Heart right ventricle (tissue), 16 donors: Measurements from ENCODE around the gene DUSP3. TPM values are rescaled to one million over a fixed set of nuclear protein-coding genes. Genes with fewer than 3 reads are reported as not detected.

Experiments used
- ATAC-seq, 8 donors: fragments of 200-7000 bp; cut with Tn5 transposase; one replicate each; pipeline ENCODE4 v1.9.1; 2020; ENCODE audit warnings: mild to moderate bottlenecking in 8 of 8, moderate library complexity in 8 of 8, moderate number of reproducible peaks in 1 of 8
- DNase-seq, 2 donors: peaks; one replicate each; pipeline ENCODE4 v3.0.0-alpha.2; 2020
- H3K27ac ChIP-seq, 10 donors: fragments of 200-600 bp; sonication (generic) in 2 of 10; one replicate each; pipeline versions ENCODE4 v1.5.0 to v1.8.0; 2020 to 2022; ENCODE audit warnings: mild to moderate bottlenecking in 3 of 10
- H3K27me3 ChIP-seq, 7 donors: fragments of 200-600 bp; one replicate each; pipeline ENCODE4 v1.8.0; 2021 to 2022; ENCODE audit warnings: mild to moderate bottlenecking in 2 of 7
- H3K36me3 ChIP-seq, 9 donors: fragments of 200-600 bp; sonication (generic) in 1 of 9; one replicate each; pipeline versions ENCODE4 v1.5.0 to v1.8.0; 2020 to 2022; ENCODE audit warnings: mild to moderate bottlenecking in 2 of 9
- H3K4me1 ChIP-seq, 9 donors: fragments of 200-600 bp; sonication (generic) in 1 of 9; one replicate each; pipeline versions ENCODE4 v1.5.0 to v1.8.0; 2020 to 2022; ENCODE audit warnings: mild to moderate bottlenecking in 4 of 9
- H3K4me3 ChIP-seq, 10 donors: fragments of 200-600 bp; sonication (generic) in 2 of 10; one replicate each; pipeline versions ENCODE4 v1.5.0 to v1.8.0; 2020 to 2022; ENCODE audit warnings: mild to moderate bottlenecking in 7 of 10, moderate library complexity in 2 of 10
- H3K9me3 ChIP-seq, 11 donors: fragments of 200-600 bp in 10 of 11; sonication (generic) in 2 of 11; one replicate each; pipeline versions ENCODE4 v1.5.0 to v1.8.0; 2013 to 2022; ENCODE audit warnings: mild to moderate bottlenecking in 2 of 11, control low read depth in 1 of 11, moderate library complexity in 1 of 11
- WGBS, 2 donors: extraction: QIAGEN DNeasy Blood & Tissue Kit; methylation state at CpG; one replicate each; pipeline ENCODE4 v1.1.7; 2013; ENCODE audit warnings: inconsistent platforms in 1 of 2; 5-methylcytosine and 5-hydroxymethylcytosine counted together
- intact Hi-C, 10 donors: fragments of 100-400 bp; cut with DNase I; formaldehyde crosslinking; loops; one replicate each; pipeline versions ENCODE4 v1.11.1 to v1.14.2; 2022
- polyA plus RNA-seq, 2 donors: library from polyadenylated mRNA; stranded (reverse); fragments of 200-250 nt; gene quantifications; one replicate each; pipeline ENCODE4 v1.2.3, GENCODE V29; 2013
- total RNA-seq, 10 donors: library from RNA; stranded (reverse); fragmentation: NEBNext Ultra II Directional in 3 of 10; extraction: Animal tissue kit (Norgen Biotek cat#: 25700) in 3 of 10; gene quantifications; one replicate each; pipeline versions ENCODE4 v1.2.1 to v1.2.4, GENCODE V29; 2021 to 2023
- TF ChIP-seq, protein P1 (sequence below), 9 donors: fragments of 200-600 bp; sonication (generic) in 2 of 9; IDR thresholded peaks; one replicate each; pipeline versions ENCODE4 v1.5.0 to v1.8.0; 2021 to 2022; ENCODE audit warnings: antibody characterized with exemption in 9 of 9, mild to moderate bottlenecking in 5 of 9, moderate library complexity in 1 of 9
- donor health status: Arrhythmogenic right ventricular cardiomyopathy.
- donor health status: ischemic (EF 13 %, LVEDD 7.1; RV severe dilation, severe dysfunction).
- donor health status: healthy with polysubstance abuse.
- donor health status: DM: no; HTN: yes; CAD: no.
- donor health status: DM: no; HTN: no; CAD: no.
- donor health status: ischemic (EF 25% LVEDD 6.9; RV normal size, moderate dysfunction).
- donor health status: ischemic (EF 25% LVEDD 5.7; RV mildly dilated, moderate dysfunction).
- donor health status: healthy.
- donor health status: DM: yes; HTN: yes; CAD: no.
- donor health status: Ischemic cardiomyopathy.
- donor health status: ischemic (EF 35%, LVEDD 5.7; RV mildly dilated, moderate dysfunction).
- donor health status: nonischemic (EF 11% LVEDD 7.7; RV severe dilation, severe dysfunction).
- donor health status: DM: yes; HTN: yes; CAD: no.
- donor health status: PGD.
- donor health status: ischemic (EF 29% LVEDD 5.4; RV normal size, mild dysfunction).
- donor health status: nonischemic (EF 23%, LVEDD 6.1; RV moderate dilation, normal function).

Gene DUSP3
- total and polyA plus RNA-seq, 12 donors, result 119 to 371 (median 297) TPM

DNA sequence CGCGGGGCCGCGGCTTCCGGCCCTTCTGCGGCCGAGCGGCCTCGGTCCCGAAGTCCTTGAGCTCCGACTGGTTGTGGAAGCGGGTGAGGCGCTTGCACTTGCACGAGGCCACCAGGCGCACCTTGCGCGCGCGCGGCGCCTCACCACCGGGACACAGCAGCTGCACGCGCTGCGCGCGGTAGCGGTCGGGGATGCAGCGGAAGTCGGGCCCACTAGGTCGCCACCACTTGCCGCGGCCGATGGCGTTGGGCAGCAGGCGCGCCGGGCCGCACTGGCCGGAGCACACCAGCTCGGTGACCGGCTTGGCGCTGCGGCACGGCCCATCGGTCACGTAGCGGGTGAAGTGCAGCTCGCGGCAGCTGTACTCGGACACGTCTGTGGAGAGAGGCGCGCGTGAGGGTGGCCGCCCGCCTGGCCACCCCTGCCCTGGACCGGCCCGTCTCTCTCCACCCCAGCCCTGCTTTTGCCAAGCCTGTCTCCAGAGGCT is 23.3 kb downstream of the DUSP3 start:
- Histone ChIP-seq H3K27me3 (peaks cover 0 to 51% (median 33%) of the 10 kb centered on the region in 7 donors), H3K4me1 (peaks cover 3 to 19% (median 11%) of the 10 kb centered on the region in 9 donors), H3K4me3 (peak overlapping the region in 9 of 10 donors; percentile 12 to 39 (median 27)), H3K9me3 (no peaks in the 10 kb centered on the region), H3K36me3 (no peaks in the 10 kb centered on the region), H3K27ac (no peak overlapping the region)
- intact Hi-C loops, result loop anchor here in 2 of 10 donors (10.0 kb wide), 2 partner anchors 181 to 191 kb away; no protein-coding TSS in a partner anchor
- ATAC-seq (peak in 7 of 8 donors; percentile 7 to 46 (median 25)), DNase-seq (peak in 1 of 2 donors; percentile 30)
- TF ChIP-seq, protein P1, sequence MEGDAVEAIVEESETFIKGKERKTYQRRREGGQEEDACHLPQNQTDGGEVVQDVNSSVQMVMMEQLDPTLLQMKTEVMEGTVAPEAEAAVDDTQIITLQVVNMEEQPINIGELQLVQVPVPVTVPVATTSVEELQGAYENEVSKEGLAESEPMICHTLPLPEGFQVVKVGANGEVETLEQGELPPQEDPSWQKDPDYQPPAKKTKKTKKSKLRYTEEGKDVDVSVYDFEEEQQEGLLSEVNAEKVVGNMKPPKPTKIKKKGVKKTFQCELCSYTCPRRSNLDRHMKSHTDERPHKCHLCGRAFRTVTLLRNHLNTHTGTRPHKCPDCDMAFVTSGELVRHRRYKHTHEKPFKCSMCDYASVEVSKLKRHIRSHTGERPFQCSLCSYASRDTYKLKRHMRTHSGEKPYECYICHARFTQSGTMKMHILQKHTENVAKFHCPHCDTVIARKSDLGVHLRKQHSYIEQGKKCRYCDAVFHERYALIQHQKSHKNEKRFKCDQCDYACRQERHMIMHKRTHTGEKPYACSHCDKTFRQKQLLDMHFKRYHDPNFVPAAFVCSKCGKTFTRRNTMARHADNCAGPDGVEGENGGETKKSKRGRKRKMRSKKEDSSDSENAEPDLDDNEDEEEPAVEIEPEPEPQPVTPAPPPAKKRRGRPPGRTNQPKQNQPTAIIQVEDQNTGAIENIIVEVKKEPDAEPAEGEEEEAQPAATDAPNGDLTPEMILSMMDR (IDR thresholded peaks at IDR 0.05), result peak in 1 of 9 donors; percentile 12
- WGBS, 2 donors, result 7 to 9% methylated on average over 47 to 60 of the region's 60 CpGs

DNA sequence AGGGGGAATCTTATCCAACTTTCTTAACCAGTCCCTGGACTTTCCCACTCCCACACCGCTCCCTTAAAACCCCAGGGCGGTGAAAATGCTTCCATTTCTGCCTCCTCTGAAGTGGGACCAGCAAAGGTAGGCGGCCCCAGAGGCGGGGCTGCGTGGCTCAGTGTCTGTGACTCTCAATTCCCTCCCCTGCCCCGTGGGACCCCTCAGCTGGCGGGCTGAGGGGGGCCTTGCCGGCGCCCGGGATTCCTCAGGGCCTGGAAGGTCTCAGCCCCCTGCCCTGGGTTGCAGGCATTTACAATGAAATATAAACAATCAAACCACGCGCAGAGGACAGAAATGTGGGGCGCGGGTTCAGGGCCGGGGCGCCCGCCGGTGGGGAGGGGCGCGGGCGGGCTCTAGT is 23.8 kb downstream of the DUSP3 start:
- TF ChIP-seq, protein P1 (IDR thresholded peaks at IDR 0.05), result no peak
- Histone ChIP-seq H3K9me3 (no peaks in the 10 kb centered on the region), H3K36me3 (no peaks in the 10 kb centered on the region), H3K27me3 (peaks cover 0 to 55% (median 33%) of the 10 kb centered on the region in 7 donors), H3K4me3 (peak overlapping the region in 9 of 10 donors; percentile 12 to 39 (median 27)), H3K27ac (no peak overlapping the region), H3K4me1 (peaks cover 3 to 19% (median 11%) of the 10 kb centered on the region in 9 donors)
- DNase-seq (no peak), ATAC-seq (no peak)
- intact Hi-C loops, result loop anchor here in 3 of 10 donors (5.0 to 10.0 kb wide), 4 partner anchors 38 to 190 kb away; no protein-coding TSS in a partner anchor
- whole genome bisulfite sequencing, 2 donors, result 29 to 35% methylated on average over 21 of the region's 21 CpGs

DNA sequence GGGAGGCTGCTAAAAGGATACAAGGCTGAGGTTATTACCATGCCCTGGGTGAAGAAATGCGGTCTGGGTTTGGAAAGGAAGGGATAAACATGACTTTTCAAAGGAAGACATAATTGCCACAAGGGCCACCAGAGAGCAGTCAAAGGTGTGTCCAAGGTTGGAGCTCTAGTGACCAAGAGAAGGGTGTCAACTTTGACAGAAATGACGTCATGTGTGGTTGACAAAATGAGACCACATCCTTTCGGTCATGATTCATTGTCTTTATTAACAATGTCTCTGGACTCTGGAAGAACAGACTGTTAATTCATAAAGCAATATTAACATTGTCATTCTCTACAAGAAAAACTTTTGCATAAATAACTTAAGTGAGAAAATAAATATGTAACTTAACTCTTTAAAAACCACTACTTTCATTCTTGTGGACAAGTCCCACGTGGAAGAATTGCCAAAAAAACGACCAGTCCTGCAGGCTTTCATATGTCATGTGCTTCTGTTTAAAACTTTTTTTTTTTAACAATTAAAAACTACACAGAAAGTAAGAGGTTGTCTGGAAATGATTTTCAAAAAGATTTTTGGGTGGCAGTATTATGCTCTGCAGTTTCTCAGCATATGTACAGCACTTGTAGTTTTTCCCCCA is 25.2 kb downstream of the DUSP3 start:
- Histone ChIP-seq H3K27ac (no peak overlapping the region), H3K27me3 (peaks cover 0 to 57% (median 33%) of the 10 kb centered on the region in 7 donors), H3K9me3 (no peaks in the 10 kb centered on the region), H3K4me3 (no peak overlapping the region), H3K4me1 (peaks cover 3 to 19% (median 11%) of the 10 kb centered on the region in 9 donors), H3K36me3 (no peaks in the 10 kb centered on the region)
- ATAC-seq (no peak), DNase-seq (no peak)
- 74 to 78% methylated on average over 5 of the region's 5 CpGs for WGBS, 2 donors
- TF ChIP-seq, protein P1 (IDR thresholded peaks at IDR 0.05), result no peak
- intact Hi-C loops, result loop anchor here in 3 of 10 donors (5.0 to 10.0 kb wide), 4 partner anchors 36 to 189 kb away; no protein-coding TSS in a partner anchor

DNA sequence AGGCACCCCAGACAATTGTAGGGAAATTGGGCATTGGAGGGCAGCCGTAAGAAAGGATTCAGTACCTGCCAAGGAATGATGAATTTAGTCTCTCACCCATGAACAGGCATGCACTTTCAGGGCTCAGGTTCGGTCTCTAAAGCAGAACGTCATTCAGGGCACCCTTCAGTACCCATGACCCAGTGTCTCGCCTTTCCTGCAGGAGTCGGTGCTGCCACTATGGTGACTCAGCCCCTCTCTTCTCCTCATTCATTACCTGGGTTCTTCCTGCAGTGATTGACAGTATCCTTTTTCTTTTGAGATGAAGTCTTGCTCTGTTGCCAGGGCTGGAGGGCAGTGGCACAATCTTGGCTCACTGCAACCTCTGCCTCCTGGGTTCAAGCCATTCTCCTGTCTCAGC is 28.6 kb downstream of the DUSP3 start:
- intact Hi-C loops, result loop anchor here in 3 of 10 donors (5.0 to 10.0 kb wide), 4 partner anchors 33 to 185 kb away; no protein-coding TSS in a partner anchor
- 86 to 87% methylated on average over 5 of the region's 5 CpGs for whole genome bisulfite sequencing, 2 donors
- no peaks in the 10 kb centered on the region for H3K9me3 ChIP-seq
- DNase-seq, result no peak
- H3K4me3 ChIP-seq, result no peak overlapping the region
- H3K27me3 ChIP-seq, result peaks cover 0 to 30% (median 6%) of the 10 kb centered on the region in 7 donors
- H3K4me1 ChIP-seq, result peaks cover 0 to 26% (median 7%) of the 10 kb centered on the region in 9 donors
- no peak for ATAC-seq
- H3K36me3 ChIP-seq, result no peaks in the 10 kb centered on the region
- TF ChIP-seq, protein P1 (IDR thresholded peaks at IDR 0.05), result no peak
- H3K27ac ChIP-seq, result no peak overlapping the region
